HEK293 (cell line): ENCODE measurements around the gene SART3.
A peak's percentile ranks its signal among the peaks of the same experiment; 100 is the strongest.

Source experiments
- CTCF ChIA-PET: fragments of 350-600 bp; formaldehyde crosslinking; extraction: SDS; loops from one replicate; lab custom pipeline; 2021; ENCODE audit warnings: antibody characterized with exemption; lab: Yijun Ruan, JAX
- POLR2A ChIA-PET: fragments of 300-600 bp; formaldehyde crosslinking; extraction: SDS; loops from one replicate; lab custom pipeline; 2020; ENCODE audit warnings: antibody characterized with exemption, inconsistent platforms; lab: Yijun Ruan, JAX
- H3K27ac ChIP-seq: fragments of 200-500 bp; sonication (Bioruptor generic); 2 replicates; pipeline ENCODE4 v1.5.1; 2014; ENCODE audit warnings: low read depth, low read length, control low read depth, inconsistent platforms; ENCODE audit errors: extremely low read depth
- H3K36me3 ChIP-seq, 2 experiments: fragments of 200-500 bp in 1 of 2; sonication (Bioruptor generic) in 1 of 2; 1 replicate in 1 of 2; 2 replicates in 1 of 2; pipeline ENCODE4 v1.5.1; 2014 to 2017; ENCODE audit warnings: inconsistent platforms in 2 of 2, low read length in 2 of 2; ENCODE audit not compliant: control insufficient read depth in 2 of 2, insufficient read depth in 1 of 2
- H3K4me1 ChIP-seq: fragments of 200-500 bp; sonication (Bioruptor generic); 2 replicates; pipeline ENCODE4 v1.5.1; 2014; ENCODE audit warnings: mild to moderate bottlenecking, low read length, inconsistent platforms; ENCODE audit not compliant: control insufficient read depth, insufficient read depth
- H3K4me3 ChIP-seq: 2 replicates; pipeline ENCODE4 v1.5.1; 2011; ENCODE audit warnings: low read depth, mild to moderate bottlenecking, control low read depth, low read length, moderate library complexity
- H3K9me3 ChIP-seq: fragments of 200-500 bp; sonication (Bioruptor generic); 2 replicates; pipeline ENCODE4 v1.5.1; 2014; ENCODE audit warnings: low read depth, low read length, inconsistent platforms; ENCODE audit not compliant: control insufficient read depth, insufficient read depth
- CTCF ChIP-seq: fragments of 450-650 bp; formaldehyde crosslinking; IDR thresholded peaks from 2 replicates; pipeline ENCODE4 v1.5.1; 2016; ENCODE audit warnings: missing biosample characterization, missing genetic modification characterization
- GLI4 ChIP-seq: fragments of 450-650 bp; formaldehyde crosslinking; IDR thresholded peaks from 2 replicates; pipeline ENCODE4 v1.5.1; 2016; ENCODE audit warnings: missing biosample characterization, missing genetic modification characterization
- HOXA7 ChIP-seq: sonication (generic); formaldehyde crosslinking; IDR thresholded peaks from 2 replicates; pipeline ENCODE4 v1.8.1; 2022; ENCODE audit warnings: missing genetic modification reagents, borderline replicate concordance
- HOXD13 ChIP-seq: sonication (generic); formaldehyde crosslinking; IDR thresholded peaks from 2 replicates; pipeline ENCODE4 v1.8.0; 2022; ENCODE audit warnings: missing genetic modification reagents, borderline replicate concordance
- KLF8 ChIP-seq: fragments of 450-650 bp; formaldehyde crosslinking; IDR thresholded peaks from 2 replicates; pipeline ENCODE4 v1.5.1; 2016; ENCODE audit warnings: missing biosample characterization, missing genetic modification characterization
- MZF1 ChIP-seq: fragments of 450-650 bp; formaldehyde crosslinking; IDR thresholded peaks from 2 replicates; pipeline ENCODE4 v1.5.1; 2017; ENCODE audit warnings: missing biosample characterization, missing genetic modification characterization, borderline replicate concordance
- OSR2 ChIP-seq: fragments of 450-650 bp; formaldehyde crosslinking; IDR thresholded peaks from 2 replicates; pipeline ENCODE4 v1.5.1; 2016; ENCODE audit warnings: missing biosample characterization, missing genetic modification characterization
- PBX3 ChIP-seq: sonication (generic); formaldehyde crosslinking; IDR thresholded peaks from 2 replicates; pipeline ENCODE4 v1.8.1; 2022; ENCODE audit warnings: mild to moderate bottlenecking, moderate library complexity, missing genetic modification reagents
- SP2 ChIP-seq: fragments of 450-650 bp; formaldehyde crosslinking; IDR thresholded peaks from 2 replicates; pipeline ENCODE4 v1.5.1; 2016; ENCODE audit warnings: missing biosample characterization, missing genetic modification characterization
- TRIM28 ChIP-seq: IDR thresholded peaks from 2 replicates; pipeline ENCODE4 v1.6.1; 2011; ENCODE audit warnings: low read length, control low read depth, borderline replicate concordance
- ZBTB10 ChIP-seq: fragments of 450-650 bp; formaldehyde crosslinking; IDR thresholded peaks from 2 replicates; pipeline ENCODE4 v1.5.1; 2016; ENCODE audit warnings: missing biosample characterization, missing genetic modification characterization
- ZBTB21 ChIP-seq: fragments of 450-650 bp; formaldehyde crosslinking; IDR thresholded peaks from 2 replicates; pipeline ENCODE4 v1.5.1; 2017; ENCODE audit warnings: missing biosample characterization, missing genetic modification characterization
- ZBTB44 ChIP-seq: fragments of 450-650 bp; IDR thresholded peaks from 2 replicates; pipeline ENCODE4 v1.5.1; 2018; ENCODE audit warnings: missing biosample characterization, mild to moderate bottlenecking, missing genetic modification characterization
- ZNF133 ChIP-seq: fragments of 450-650 bp; formaldehyde crosslinking; IDR thresholded peaks from 2 replicates; pipeline ENCODE4 v1.5.1; 2016; ENCODE audit warnings: missing biosample characterization, missing genetic modification characterization
- ZNF302 ChIP-seq: fragments of 450-650 bp; formaldehyde crosslinking; IDR thresholded peaks from 2 replicates; pipeline ENCODE4 v1.5.1; 2016; ENCODE audit warnings: missing biosample characterization, missing genetic modification characterization, low read depth
- ZNF426 ChIP-seq: fragments of 450-650 bp; formaldehyde crosslinking; IDR thresholded peaks from 2 replicates; pipeline ENCODE4 v1.5.1; 2017; ENCODE audit warnings: missing biosample characterization, missing genetic modification characterization, mild to moderate bottlenecking, inconsistent platforms, moderate library complexity
- ZNF488 ChIP-seq: fragments of 450-650 bp; formaldehyde crosslinking; IDR thresholded peaks from 2 replicates; pipeline ENCODE4 v1.5.1; 2016; ENCODE audit warnings: missing biosample characterization, missing genetic modification characterization
- ZNF521 ChIP-seq: fragments of 450-650 bp; formaldehyde crosslinking; IDR thresholded peaks from 2 replicates; pipeline ENCODE4 v1.5.1; 2017; ENCODE audit warnings: missing biosample characterization, mild to moderate bottlenecking, missing genetic modification characterization
- ZNF580 ChIP-seq: fragments of 450-650 bp; formaldehyde crosslinking; IDR thresholded peaks from 2 replicates; pipeline ENCODE4 v1.5.1; 2016; ENCODE audit warnings: missing biosample characterization, missing genetic modification characterization
- ZNF600 ChIP-seq: fragments of 450-650 bp; formaldehyde crosslinking; IDR thresholded peaks from 2 replicates; pipeline ENCODE4 v1.5.1; 2016; ENCODE audit warnings: missing biosample characterization, missing genetic modification characterization
- ZNF610 ChIP-seq: fragments of 450-650 bp; formaldehyde crosslinking; IDR thresholded peaks from 2 replicates; pipeline ENCODE4 v1.5.1; 2016; ENCODE audit warnings: missing biosample characterization, missing genetic modification characterization, borderline replicate concordance
- ZNF639 ChIP-seq: fragments of 450-650 bp; formaldehyde crosslinking; IDR thresholded peaks from 2 replicates; pipeline ENCODE4 v1.5.1; 2016; ENCODE audit warnings: missing biosample characterization, missing genetic modification characterization
- ZNF654 ChIP-seq: fragments of 450-650 bp; formaldehyde crosslinking; IDR thresholded peaks from 2 replicates; pipeline ENCODE4 v1.5.1; 2016; ENCODE audit warnings: low read depth, missing biosample characterization, missing genetic modification characterization
- ZNF664 ChIP-seq: fragments of 450-650 bp; formaldehyde crosslinking; IDR thresholded peaks from 2 replicates; pipeline ENCODE4 v1.5.1; 2016; ENCODE audit warnings: missing biosample characterization, missing genetic modification characterization
- ZXDB ChIP-seq: fragments of 450-650 bp; formaldehyde crosslinking; IDR thresholded peaks from 2 replicates; pipeline ENCODE4 v1.5.1; 2016; ENCODE audit warnings: missing biosample characterization, missing genetic modification characterization

Gene SART3

GRCh38 chr12:108563804-108564151, 2.8 kb upstream of the SART3 start (continued):
- TF ChIP-seq ZNF639 (tag by site-specific recombination) (no peak), HOXA7 (CRISPR knock-in tag) (no peak), ZNF488 (tag by site-specific recombination) (no peak), ZNF426 (tag by site-specific recombination) (no peak)

GRCh38 chr12:108563136-108563803, 2.3 kb upstream of the SART3 start:
- ChIA-PET CTCF (interaction anchor here (0.6 to 10.6 kb wide), 19 partner anchors 8 to 569 kb away, joined by 3 to 160 read pairs (median 4); no protein-coding TSS in a partner anchor), POLR2A (interaction anchor here (0.9 to 1.2 kb wide), 4 partner anchors 25 to 167 kb away, joined by 3 to 6 read pairs (median 4); no protein-coding TSS in a partner anchor)
- Histone ChIP-seq H3K27ac (peak overlapping the region; percentile 58; the same call in 1 of the 2 replicates), H3K9me3 (no peaks in the 10 kb centered on the region), H3K4me1 (0 out of 2 replicates have a peak, but pooled peaks cover 2% of the 10 kb centered on the region), H3K4me3 (peak overlapping the region; percentile 84), H3K36me3 (peaks cover 21 to 44% of the 10 kb centered on the region in 2 experiments)
- TF ChIP-seq ZNF664 (tag by site-specific recombination), result no peak
- TF ChIP-seq ZNF133, result no peak
- peak; percentile 63; the same call in 1 of the 2 replicates for TF ChIP-seq ZBTB10
- TF ChIP-seq MZF1 (tag by site-specific recombination), result no peak
- 0 out of 2 replicates have a peak, but pooled peaks have one; percentile 32 for TF ChIP-seq TRIM28
- no peak for TF ChIP-seq ZNF610 (tag by site-specific recombination)
- no peak for TF ChIP-seq ZBTB21 (tag by site-specific recombination)
- TF ChIP-seq PBX3, result no peak
- TF ChIP-seq ZNF600 (tag by site-specific recombination), result peak; percentile 73
- peak; percentile 87 for TF ChIP-seq OSR2
- no peak for TF ChIP-seq ZNF580 (tag by site-specific recombination)
- no peak for TF ChIP-seq HOXD13 (CRISPR knock-in tag)
- TF ChIP-seq ZXDB, result peak; percentile 71
- TF ChIP-seq SP2, result peak; percentile 61
- TF ChIP-seq KLF8 (tag by site-specific recombination), result peak; percentile 49; the same call in 1 of the 2 replicates
- 0 out of 2 replicates have a peak, but pooled peaks have one; percentile 32 for TF ChIP-seq ZBTB44 (tag by site-specific recombination)
- no peak for TF ChIP-seq ZNF521 (tag by site-specific recombination)
- peak; percentile 89 for TF ChIP-seq ZNF654 (tag by site-specific recombination)
- no peak for TF ChIP-seq GLI4 (tag by site-specific recombination)
- TF ChIP-seq ZNF302 (tag by site-specific recombination), result no peak
- peak; percentile 80 for TF ChIP-seq CTCF
